Testis (tissue), 2 donors: ENCODE measurements around the gene ZNF732.

Source experiments
- CTCF ChIP-seq, 3 experiments: fragments of 450-650 bp in 2 of 3; fragments of 200-600 bp in 1 of 3; sonication (generic) in 1 of 3; IDR thresholded peaks; one replicate each; pipeline ENCODE4 v1.5.1; 2016 to 2019; ENCODE audit warnings: antibody characterized with exemption in 3 of 3, mild to moderate bottlenecking in 2 of 3, moderate library complexity in 1 of 3
- POLR2A ChIP-seq: fragments of 450-650 bp; IDR thresholded peaks from one replicate; pipeline ENCODE4 v1.6.1; 2017; ENCODE audit warnings: antibody characterized with exemption, mild to moderate bottlenecking, moderate library complexity

- TF ChIP-seq CTCF (IDR thresholded peaks at IDR 0.05) (no peak), POLR2A (no peak)
Observed at GRCh38 chr4:309807-310206, 4.5 kb upstream of the ZNF732 start.
